ENCODE measurements around the gene RAB3C. TPM values are rescaled to one million over a fixed set of nuclear protein-coding genes. Genes with fewer than 3 reads are reported as not detected.

Gene RAB3C
- total RNA-seq, 6 donors from 2014 or later: 0.09 to 1.1 (median 0.87) TPM; not detected in 2

- Histone ChIP-seq H3K27me3 (no peaks in the 10 kb centered on the region), H3K4me1 (no peaks in the 10 kb centered on the region), H3K27ac (no peak overlapping the region), H3K36me3 (no peaks in the 10 kb centered on the region), H3K9me3 (no peaks in the 10 kb centered on the region), H3K4me3 (no peak overlapping the region)
- no peak for ATAC-seq (ENCODE audit: low FRiP score in 2 of 2)
- TF ChIP-seq POLR2AphosphoS5 (IDR thresholded peaks at IDR 0.05) (no peak), POLR2A (IDR thresholded peaks at IDR 0.05) (no peak), EP300 (IDR thresholded peaks at IDR 0.05) (no peak), CTCF (IDR thresholded peaks at IDR 0.05) (no peak)
- WGBS, 2 donors: 66% methylated on average over 5 of the region's 5 CpGs
- DNase-seq: peak in 1 of 2 donors; percentile 20
These were observed 45.8 kb downstream of the RAB3C start for GRCh38 chr5:58628626-58629025.

- WGBS, 2 donors: 41 to 44% methylated on average over 6 of the region's 6 CpGs
- Histone ChIP-seq H3K4me1 (no peaks in the 10 kb centered on the region), H3K9me3 (no peaks in the 10 kb centered on the region), H3K4me3 (no peak overlapping the region), H3K27me3 (no peaks in the 10 kb centered on the region), H3K36me3 (no peaks in the 10 kb centered on the region), H3K27ac (no peak overlapping the region)
- TF ChIP-seq POLR2AphosphoS5 (IDR thresholded peaks at IDR 0.05): no peak
- no peak for TF ChIP-seq CTCF (IDR thresholded peaks at IDR 0.05)
- no peak for TF ChIP-seq POLR2A (IDR thresholded peaks at IDR 0.05)
- TF ChIP-seq EP300 (IDR thresholded peaks at IDR 0.05): no peak
- DNase-seq (no peak), ATAC-seq (ENCODE audit: low FRiP score in 2 of 2) (no peak)
These were observed 46.6 kb downstream of the RAB3C start for GRCh38 chr5:58629271-58630159.

GRCh38 chr5:58631895-58632294 is 49.0 kb downstream of the RAB3C start:
- Histone ChIP-seq H3K36me3 (no peaks in the 10 kb centered on the region), H3K4me1 (no peaks in the 10 kb centered on the region), H3K9me3 (no peaks in the 10 kb centered on the region), H3K27me3 (no peaks in the 10 kb centered on the region), H3K4me3 (no peak overlapping the region), H3K27ac (no peak overlapping the region)
- ATAC-seq (ENCODE audit: low FRiP score in 2 of 2): no peak
- TF ChIP-seq POLR2AphosphoS5 (IDR thresholded peaks at IDR 0.05) (no peak), EP300 (IDR thresholded peaks at IDR 0.05) (no peak), CTCF (IDR thresholded peaks at IDR 0.05) (no peak), POLR2A (IDR thresholded peaks at IDR 0.05) (no peak)
- WGBS, 2 donors: 88 to 93% methylated on average over 1 of the region's 1 CpG
- DNase-seq: no peak

- DNase-seq (no peak), ATAC-seq (ENCODE audit: low FRiP score in 2 of 2) (no peak)
- H3K4me1 ChIP-seq: no peaks in the 10 kb centered on the region
- H3K27me3 ChIP-seq: no peaks in the 10 kb centered on the region
- H3K27ac ChIP-seq: no peak overlapping the region
- TF ChIP-seq POLR2A (IDR thresholded peaks at IDR 0.05): no peak
- no peak for TF ChIP-seq CTCF (IDR thresholded peaks at IDR 0.05)
- no peak for TF ChIP-seq EP300 (IDR thresholded peaks at IDR 0.05)
- no peak for TF ChIP-seq POLR2AphosphoS5 (IDR thresholded peaks at IDR 0.05)
- no peaks in the 10 kb centered on the region for H3K36me3 ChIP-seq
- 72 to 84% methylated on average over 2 of the region's 2 CpGs for WGBS, 2 donors
- H3K4me3 ChIP-seq: no peak overlapping the region
- no peaks in the 10 kb centered on the region for H3K9me3 ChIP-seq
These were observed 52.5 kb downstream of the RAB3C start for GRCh38 chr5:58635416-58635815.

- Histone ChIP-seq H3K4me3 (no peak overlapping the region), H3K27me3 (no peaks in the 10 kb centered on the region), H3K4me1 (no peaks in the 10 kb centered on the region), H3K27ac (no peak overlapping the region), H3K36me3 (no peaks in the 10 kb centered on the region), H3K9me3 (no peaks in the 10 kb centered on the region)
- DNase-seq: no peak
- TF ChIP-seq POLR2A (IDR thresholded peaks at IDR 0.05) (no peak), POLR2AphosphoS5 (IDR thresholded peaks at IDR 0.05) (no peak), EP300 (IDR thresholded peaks at IDR 0.05) (no peak), CTCF (IDR thresholded peaks at IDR 0.05) (no peak)
- ATAC-seq (ENCODE audit: low FRiP score in 2 of 2): no peak
- WGBS, 2 donors: 87 to 90% methylated on average over 3 of the region's 3 CpGs
These were observed 57.1 kb downstream of the RAB3C start for GRCh38 chr5:58640011-58640410.
